Measurements from ENCODE around the gene NIPAL4. TPM values are rescaled to one million over a fixed set of nuclear protein-coding genes. Genes with fewer than 3 reads are reported as not detected.

NIPAL4 gene
- total RNA-seq, 1 experiment from 2014 or later = not detected

GRCh38 chr5:157487358-157487757 is 27.3 kb downstream of the NIPAL4 start:
- H3K4me3 ChIP-seq (ENCODE audit: low read depth in 2 of 2, low read length in 2 of 2) = no peak overlapping the region
- H3K27me3 ChIP-seq (ENCODE audit: control insufficient read depth, insufficient read depth, low read length) = no peaks in the 10 kb centered on the region
- in situ Hi-C loops (cut with HindIII; ENCODE audit: low pct_unique_long_range_greater_than_20kb, low sequenced_read_pairs) = no loop called here
- no peak for TF ChIP-seq TCF7L2 (IDR thresholded peaks at IDR 0.05; ENCODE audit: low read depth, low read length)
- TF ChIP-seq SIN3A (IDR thresholded peaks at IDR 0.05; ENCODE audit: borderline replicate concordance, insufficient read depth, low read depth, low read length) = no peak
- no peak for TF ChIP-seq CTCF (IDR thresholded peaks at IDR 0.05)
- no peak for TF ChIP-seq POLR2AphosphoS5 (IDR thresholded peaks at IDR 0.05; ENCODE audit: low read depth, low read length)
- TF ChIP-seq, protein P1, sequence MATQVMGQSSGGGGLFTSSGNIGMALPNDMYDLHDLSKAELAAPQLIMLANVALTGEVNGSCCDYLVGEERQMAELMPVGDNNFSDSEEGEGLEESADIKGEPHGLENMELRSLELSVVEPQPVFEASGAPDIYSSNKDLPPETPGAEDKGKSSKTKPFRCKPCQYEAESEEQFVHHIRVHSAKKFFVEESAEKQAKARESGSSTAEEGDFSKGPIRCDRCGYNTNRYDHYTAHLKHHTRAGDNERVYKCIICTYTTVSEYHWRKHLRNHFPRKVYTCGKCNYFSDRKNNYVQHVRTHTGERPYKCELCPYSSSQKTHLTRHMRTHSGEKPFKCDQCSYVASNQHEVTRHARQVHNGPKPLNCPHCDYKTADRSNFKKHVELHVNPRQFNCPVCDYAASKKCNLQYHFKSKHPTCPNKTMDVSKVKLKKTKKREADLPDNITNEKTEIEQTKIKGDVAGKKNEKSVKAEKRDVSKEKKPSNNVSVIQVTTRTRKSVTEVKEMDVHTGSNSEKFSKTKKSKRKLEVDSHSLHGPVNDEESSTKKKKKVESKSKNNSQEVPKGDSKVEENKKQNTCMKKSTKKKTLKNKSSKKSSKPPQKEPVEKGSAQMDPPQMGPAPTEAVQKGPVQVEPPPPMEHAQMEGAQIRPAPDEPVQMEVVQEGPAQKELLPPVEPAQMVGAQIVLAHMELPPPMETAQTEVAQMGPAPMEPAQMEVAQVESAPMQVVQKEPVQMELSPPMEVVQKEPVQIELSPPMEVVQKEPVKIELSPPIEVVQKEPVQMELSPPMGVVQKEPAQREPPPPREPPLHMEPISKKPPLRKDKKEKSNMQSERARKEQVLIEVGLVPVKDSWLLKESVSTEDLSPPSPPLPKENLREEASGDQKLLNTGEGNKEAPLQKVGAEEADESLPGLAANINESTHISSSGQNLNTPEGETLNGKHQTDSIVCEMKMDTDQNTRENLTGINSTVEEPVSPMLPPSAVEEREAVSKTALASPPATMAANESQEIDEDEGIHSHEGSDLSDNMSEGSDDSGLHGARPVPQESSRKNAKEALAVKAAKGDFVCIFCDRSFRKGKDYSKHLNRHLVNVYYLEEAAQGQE (IDR thresholded peaks at IDR 0.05; ENCODE audit: insufficient read depth in 1 of 2, low read depth in 2 of 2, low read length in 1 of 2) = no peak
- DNase-seq (ENCODE audit: low read depth, low spot score) (no peak), ATAC-seq (no peak)
- intact Hi-C loops (cut with micrococcal nuclease; ENCODE audit: unreplicated experiment) = no loop called here
- CTCF ChIA-PET = no interaction called here
- POLR2A ChIA-PET = no interaction called here
- H3K36me3 ChIP-seq (ENCODE audit: control insufficient read depth, insufficient read depth, low read length) = no peaks in the 10 kb centered on the region
- no peaks in the 10 kb centered on the region for H3K9me3 ChIP-seq (ENCODE audit: control insufficient read depth, insufficient read depth, low read depth, low read length)
- H3K27ac ChIP-seq (ENCODE audit: low read length) = no peak overlapping the region
- no peaks in the 10 kb centered on the region for H3K4me1 ChIP-seq (ENCODE audit: control insufficient read depth, insufficient read depth, low read length)
- BruUV-seq (replicated peaks) = no TSS peak

DNA sequence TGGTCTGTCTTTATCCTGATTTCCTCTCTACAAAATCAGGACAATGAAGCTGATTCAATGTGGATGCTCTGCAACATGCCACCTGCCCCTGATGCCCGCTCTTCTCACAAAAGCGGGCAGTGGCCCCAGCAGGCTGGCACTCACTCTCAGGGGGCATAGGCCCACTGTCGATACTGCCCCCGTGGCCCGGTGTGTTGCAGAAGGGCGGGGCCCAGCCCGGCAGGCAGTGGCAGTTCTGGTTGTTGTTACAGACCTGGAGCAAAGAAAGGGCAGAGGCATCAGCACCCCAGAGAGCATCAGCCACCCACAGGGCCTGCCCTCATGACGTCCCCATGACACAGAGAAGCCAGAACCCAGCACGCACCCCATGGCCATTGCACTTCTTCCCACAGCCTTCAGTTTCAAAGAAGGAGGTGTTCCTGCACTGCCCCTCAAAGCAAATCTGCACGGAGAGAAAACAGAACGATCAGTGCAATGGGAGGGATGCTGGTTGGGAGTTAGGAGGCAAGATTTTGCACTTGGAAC is 31.5 kb downstream of the NIPAL4 start:
- no TSS peak for BruUV-seq (replicated peaks)

More for the DNA sequence above, 31.5 kb downstream of the NIPAL4 start:
- H3K27ac ChIP-seq (ENCODE audit: low read length) = no peak overlapping the region
- H3K36me3 ChIP-seq (ENCODE audit: control insufficient read depth, insufficient read depth, low read length) = no peaks in the 10 kb centered on the region
- no peak overlapping the region for H3K4me3 ChIP-seq (ENCODE audit: low read depth in 2 of 2, low read length in 2 of 2)
- no peaks in the 10 kb centered on the region for H3K4me1 ChIP-seq (ENCODE audit: control insufficient read depth, insufficient read depth, low read length)
- ChIA-PET CTCF (no interaction called here), POLR2A (no interaction called here)
- H3K27me3 ChIP-seq (ENCODE audit: control insufficient read depth, insufficient read depth, low read length) = no peaks in the 10 kb centered on the region
- ATAC-seq (no peak), DNase-seq (ENCODE audit: low read depth, low spot score) (no peak)
- intact Hi-C loops (cut with micrococcal nuclease; ENCODE audit: unreplicated experiment) (no loop called here), in situ Hi-C loops (cut with HindIII; ENCODE audit: low pct_unique_long_range_greater_than_20kb, low sequenced_read_pairs) (no loop called here)
- no peak for TF ChIP-seq POLR2AphosphoS5 (IDR thresholded peaks at IDR 0.05; ENCODE audit: low read depth, low read length)
- TF ChIP-seq TCF7L2 (IDR thresholded peaks at IDR 0.05; ENCODE audit: low read depth, low read length) = no peak
- TF ChIP-seq CTCF (IDR thresholded peaks at IDR 0.05) = no peak
- TF ChIP-seq, protein P1 (IDR thresholded peaks at IDR 0.05; ENCODE audit: insufficient read depth in 1 of 2, low read depth in 2 of 2, low read length in 1 of 2) = no peak
- no peaks in the 10 kb centered on the region for H3K9me3 ChIP-seq (ENCODE audit: control insufficient read depth, insufficient read depth, low read depth, low read length)
